ENCODE results near the gene ST3GAL5. TPM values are rescaled to one million over a fixed set of nuclear protein-coding genes. Genes with fewer than 3 reads are reported as not detected.

ST3GAL5 gene
- total RNA-seq, 1 donor from 2014 or later = 9.9 TPM

DNA sequence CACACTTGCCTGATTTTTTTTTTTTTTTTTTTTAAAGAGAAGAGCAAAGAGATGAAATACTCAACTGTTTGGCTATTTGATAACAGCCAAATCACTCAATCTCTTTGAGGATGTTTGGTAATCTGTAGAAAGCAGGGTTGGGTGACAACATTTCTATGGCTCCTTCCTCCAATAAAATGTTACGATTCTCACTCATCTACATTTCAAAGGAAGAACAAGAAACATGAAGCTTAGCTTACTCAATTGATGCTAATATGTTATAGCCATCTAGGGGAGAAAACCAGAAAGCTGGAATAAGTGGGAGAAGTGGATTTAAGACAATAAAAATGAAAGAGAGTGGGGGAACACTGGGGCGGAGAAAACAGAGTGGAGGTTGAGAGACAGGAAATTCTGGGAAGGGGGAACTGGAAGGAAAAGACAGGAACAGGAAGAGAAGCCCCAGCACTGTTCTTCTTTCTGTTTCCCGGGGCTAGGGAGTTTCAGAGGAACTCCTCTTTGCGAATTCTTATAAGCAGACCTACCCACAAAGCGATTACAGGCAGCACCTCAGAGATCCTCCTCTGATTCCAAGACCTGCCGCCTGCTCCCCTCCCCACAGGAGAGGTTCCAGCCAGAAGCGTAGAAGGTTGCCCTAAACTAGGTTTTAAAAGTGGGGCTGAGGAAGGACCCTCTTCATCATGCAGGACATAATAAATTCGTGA, 13.3 kb downstream of the ST3GAL5 start:
- TF ChIP-seq EZH2 (IDR thresholded peaks at IDR 0.05) (no peak), EZH2phosphoT487 (IDR thresholded peaks at IDR 0.05) (no peak)
- TF ChIP-seq, protein P1, sequence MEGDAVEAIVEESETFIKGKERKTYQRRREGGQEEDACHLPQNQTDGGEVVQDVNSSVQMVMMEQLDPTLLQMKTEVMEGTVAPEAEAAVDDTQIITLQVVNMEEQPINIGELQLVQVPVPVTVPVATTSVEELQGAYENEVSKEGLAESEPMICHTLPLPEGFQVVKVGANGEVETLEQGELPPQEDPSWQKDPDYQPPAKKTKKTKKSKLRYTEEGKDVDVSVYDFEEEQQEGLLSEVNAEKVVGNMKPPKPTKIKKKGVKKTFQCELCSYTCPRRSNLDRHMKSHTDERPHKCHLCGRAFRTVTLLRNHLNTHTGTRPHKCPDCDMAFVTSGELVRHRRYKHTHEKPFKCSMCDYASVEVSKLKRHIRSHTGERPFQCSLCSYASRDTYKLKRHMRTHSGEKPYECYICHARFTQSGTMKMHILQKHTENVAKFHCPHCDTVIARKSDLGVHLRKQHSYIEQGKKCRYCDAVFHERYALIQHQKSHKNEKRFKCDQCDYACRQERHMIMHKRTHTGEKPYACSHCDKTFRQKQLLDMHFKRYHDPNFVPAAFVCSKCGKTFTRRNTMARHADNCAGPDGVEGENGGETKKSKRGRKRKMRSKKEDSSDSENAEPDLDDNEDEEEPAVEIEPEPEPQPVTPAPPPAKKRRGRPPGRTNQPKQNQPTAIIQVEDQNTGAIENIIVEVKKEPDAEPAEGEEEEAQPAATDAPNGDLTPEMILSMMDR (IDR thresholded peaks at IDR 0.05) = no peak
- no peak overlapping the region for H3K4me2 ChIP-seq

DNA sequence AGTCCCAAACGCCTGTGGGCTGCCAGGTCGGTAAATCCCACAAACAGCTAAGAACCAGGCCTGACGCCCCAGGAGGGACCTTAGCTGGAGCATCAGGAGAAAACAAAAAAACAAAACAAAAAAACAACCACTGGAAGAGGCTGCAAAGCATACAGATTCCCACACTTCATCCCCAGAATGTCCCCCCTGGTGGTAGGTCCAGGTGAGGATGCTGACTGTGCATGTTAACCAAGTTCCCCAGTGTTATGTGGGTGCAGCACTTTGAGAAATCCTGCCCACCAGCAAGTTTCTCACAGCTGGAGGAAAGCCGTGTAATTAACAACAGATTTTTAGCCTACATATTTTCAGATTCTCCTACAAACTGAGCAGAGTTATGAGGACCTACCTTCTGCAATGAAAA, 15.1 kb downstream of the ST3GAL5 start:
- H3K36me3 ChIP-seq = no peaks in the 10 kb centered on the region
- DNase-seq (ENCODE audit: low spot score) = no peak
- Mint-ChIP-seq H3K36me3 (peaks cover 2% of the 10 kb centered on the region), H3K4me1 (peaks cover 17% of the 10 kb centered on the region), H3K27ac (no peak overlapping the region), H3K27me3 (ENCODE audit: insufficient read depth, low read depth) (peaks cover 5% of the 10 kb centered on the region), H3K4me3 (no peak overlapping the region), H3K9me3 (no peaks in the 10 kb centered on the region)
- no peaks in the 10 kb centered on the region for H3K27me3 ChIP-seq
- no peaks in the 10 kb centered on the region for H3K79me2 ChIP-seq (ENCODE audit: low read depth)
- no peaks in the 10 kb centered on the region for H4K20me1 ChIP-seq (ENCODE audit: low read depth)
- H3K4me2 ChIP-seq = no peak overlapping the region
- H3K9ac ChIP-seq = no peak overlapping the region
- no peak overlapping the region for H2AFZ ChIP-seq (replicated peaks)
- H3F3A ChIP-seq (ENCODE audit: low read depth) = no peaks in the 10 kb centered on the region
- H3K4me1 ChIP-seq = peaks cover 5% of the 10 kb centered on the region
- no peak overlapping the region for H3K4me3 ChIP-seq
- H3K9me3 ChIP-seq (ENCODE audit: low read depth) = no peaks in the 10 kb centered on the region
- no peak overlapping the region for H3K27ac ChIP-seq
- no peak for TF ChIP-seq EZH2phosphoT487 (IDR thresholded peaks at IDR 0.05)
- TF ChIP-seq, protein P1 (IDR thresholded peaks at IDR 0.05) = peak; percentile 28
- no peak for TF ChIP-seq EZH2 (IDR thresholded peaks at IDR 0.05)

More for the DNA sequence above, 13.3 kb downstream of the ST3GAL5 start:
- H3K79me2 ChIP-seq (ENCODE audit: low read depth) = no peaks in the 10 kb centered on the region
- H3K9ac ChIP-seq = no peak overlapping the region
- Mint-ChIP-seq H3K4me1 (peaks cover 24% of the 10 kb centered on the region), H3K9me3 (no peaks in the 10 kb centered on the region), H3K27ac (no peak overlapping the region), H3K27me3 (ENCODE audit: insufficient read depth, low read depth) (peaks cover 3% of the 10 kb centered on the region), H3K4me3 (no peak overlapping the region), H3K36me3 (peaks cover 2% of the 10 kb centered on the region)
- H3K9me3 ChIP-seq (ENCODE audit: low read depth) = no peaks in the 10 kb centered on the region
- DNase-seq (ENCODE audit: low spot score) = no peak
- H3K4me3 ChIP-seq = no peak overlapping the region
- no peaks in the 10 kb centered on the region for H3K36me3 ChIP-seq
- H2AFZ ChIP-seq (replicated peaks) = no peak overlapping the region
- H3K4me1 ChIP-seq = peaks cover 5% of the 10 kb centered on the region
- no peaks in the 10 kb centered on the region for H4K20me1 ChIP-seq (ENCODE audit: low read depth)
- no peak overlapping the region for H3K27ac ChIP-seq
- H3K27me3 ChIP-seq = no peaks in the 10 kb centered on the region
- H3F3A ChIP-seq (ENCODE audit: low read depth) = no peaks in the 10 kb centered on the region

DNA sequence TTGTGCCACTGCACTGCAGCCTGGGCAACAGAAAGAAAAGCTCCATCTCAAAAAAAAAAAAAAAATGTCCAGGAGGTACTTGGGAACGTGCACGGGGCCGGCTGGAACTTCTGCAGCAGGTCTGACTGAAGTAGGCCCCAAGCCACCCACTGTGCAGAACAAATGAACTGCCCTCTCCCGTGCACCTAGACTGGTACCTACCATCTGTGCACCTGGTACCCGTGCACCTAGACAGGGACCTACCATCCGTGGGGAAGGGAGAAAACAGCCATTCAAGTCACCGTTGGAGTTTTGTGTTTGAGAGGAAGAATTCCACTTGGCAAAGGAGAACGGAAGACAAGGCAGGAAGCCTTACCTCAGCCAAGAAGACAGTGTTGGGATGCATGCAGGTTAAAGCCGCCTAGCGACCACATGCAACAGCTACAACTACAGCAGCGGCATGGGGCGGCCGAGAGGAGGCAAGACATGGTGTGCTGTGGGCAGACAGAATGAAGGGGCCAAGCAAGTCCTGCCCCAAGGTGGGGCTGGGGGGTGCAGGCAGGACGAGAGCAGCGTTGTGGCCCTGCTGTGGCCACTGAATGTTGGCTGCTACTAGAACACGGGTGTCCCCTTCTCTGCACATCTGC, 16.1 kb downstream of the ST3GAL5 start:
- Mint-ChIP-seq H3K4me3 (no peak overlapping the region), H3K27ac (no peak overlapping the region), H3K9me3 (no peaks in the 10 kb centered on the region), H3K4me1 (peaks cover 16% of the 10 kb centered on the region), H3K36me3 (peaks cover 2% of the 10 kb centered on the region), H3K27me3 (ENCODE audit: insufficient read depth, low read depth) (peaks cover 5% of the 10 kb centered on the region)
- Histone ChIP-seq H3K4me3 (no peak overlapping the region), H4K20me1 (ENCODE audit: low read depth) (no peaks in the 10 kb centered on the region), H3K27me3 (no peaks in the 10 kb centered on the region), H3K9ac (no peak overlapping the region), H3F3A (ENCODE audit: low read depth) (no peaks in the 10 kb centered on the region), H3K4me1 (peaks cover 5% of the 10 kb centered on the region), H3K4me2 (no peak overlapping the region), H3K27ac (no peak overlapping the region), H3K36me3 (no peaks in the 10 kb centered on the region), H2AFZ (replicated peaks) (no peak overlapping the region), H3K9me3 (ENCODE audit: low read depth) (no peaks in the 10 kb centered on the region), H3K79me2 (ENCODE audit: low read depth) (no peaks in the 10 kb centered on the region)
- peak; percentile 23 for DNase-seq (ENCODE audit: low spot score)
- TF ChIP-seq, protein P1 (IDR thresholded peaks at IDR 0.05) = peak; percentile 31
- TF ChIP-seq EZH2 (IDR thresholded peaks at IDR 0.05) (no peak), EZH2phosphoT487 (IDR thresholded peaks at IDR 0.05) (no peak)

Measured in neural progenitor cell (in vitro differentiated cells).